Non-pigmented ciliary epithelial cell (primary cell): ENCODE results near the gene TUBGCP2.
"Not testable (repeated sequence)": the region's sequence is repeated elsewhere in the genome, so short reads cannot be mapped to it uniquely, and the experiment has no call there.

Source experiments
- DNase-seq: peaks from one replicate; pipeline ENCODE4 v3.0.0-alpha.2; 2010; ENCODE audit warnings: low read depth

The TUBGCP2 gene

DNA sequence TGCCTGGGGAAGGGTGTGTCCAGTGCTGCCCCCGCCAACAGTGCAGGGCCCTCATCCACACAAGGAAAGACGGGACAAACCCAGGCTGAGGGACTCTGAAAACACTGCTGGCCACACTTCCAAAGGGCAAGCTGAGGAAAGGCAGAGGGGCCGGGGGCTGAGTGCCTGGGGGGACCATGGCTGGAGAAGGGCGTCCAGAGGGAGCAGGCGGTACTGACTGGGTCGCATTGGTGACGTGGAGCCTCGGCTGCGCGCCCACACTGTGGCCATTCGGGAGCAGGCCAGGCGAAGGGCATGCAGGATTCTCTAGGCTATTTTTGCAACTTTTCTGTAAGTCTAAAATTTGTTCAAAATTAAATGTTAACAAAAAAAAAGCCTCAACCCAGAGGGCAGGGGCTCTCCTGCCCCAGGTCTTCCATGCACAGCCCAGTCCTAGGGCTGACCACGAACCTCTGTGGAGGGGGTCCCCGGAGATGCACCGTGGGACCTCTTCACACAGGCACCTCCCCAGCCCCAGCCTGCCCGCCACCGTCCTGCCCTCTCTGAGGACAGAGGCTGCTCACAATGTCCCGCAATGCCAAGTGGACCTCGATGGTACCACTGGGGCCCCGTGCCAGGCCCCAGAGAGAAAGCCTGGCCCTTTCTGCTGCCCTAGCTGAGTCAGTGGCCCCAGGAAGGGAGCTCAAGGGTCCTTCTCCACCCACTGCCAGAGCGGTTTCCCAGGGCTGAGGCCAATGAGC is 42.4 kb downstream of the TUBGCP2 start:
- DNase-seq, result no peak

DNA sequence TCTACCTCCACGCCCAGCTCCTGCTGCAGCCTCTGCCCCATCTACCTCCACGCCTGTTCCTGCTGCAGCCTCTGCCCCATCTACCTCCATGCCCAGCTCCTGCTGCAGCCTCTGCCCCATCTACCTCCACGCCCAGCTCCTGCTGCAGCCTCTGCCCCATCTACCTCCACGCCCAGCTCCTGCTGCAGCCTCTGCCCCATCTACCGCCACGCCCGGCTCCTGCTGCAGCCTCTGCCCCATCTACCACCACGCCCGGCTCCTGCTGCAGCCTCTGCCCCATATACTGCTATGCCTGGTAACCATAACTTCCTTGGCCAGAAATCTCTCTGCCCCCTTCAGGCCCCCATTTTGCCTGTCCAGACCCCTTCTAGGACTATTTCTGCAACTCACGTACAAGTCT is 43.6 kb downstream of the TUBGCP2 start:
- DNase-seq, result not testable (repeated sequence)

DNA sequence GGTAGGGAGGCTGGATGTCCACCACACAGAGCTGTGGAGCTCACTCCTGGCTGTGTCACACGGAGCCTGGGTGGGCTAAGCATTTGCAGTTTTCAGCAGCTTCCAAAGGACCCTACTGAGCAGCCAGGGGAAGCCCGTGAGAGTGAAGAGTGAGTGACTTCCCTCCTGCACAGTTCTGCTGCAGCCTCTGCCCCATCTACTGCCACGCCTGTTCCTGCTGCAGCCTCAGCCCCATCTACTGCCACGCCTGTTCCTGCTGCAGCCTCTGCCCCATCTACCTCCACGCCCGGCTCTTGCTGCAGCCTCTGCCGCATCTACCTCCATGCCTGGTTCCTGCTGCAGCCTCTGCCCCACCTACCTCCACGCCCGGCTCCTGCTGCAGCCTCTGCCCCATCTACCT is 44.2 kb downstream of the TUBGCP2 start:
- DNase-seq, result no peak

DNA sequence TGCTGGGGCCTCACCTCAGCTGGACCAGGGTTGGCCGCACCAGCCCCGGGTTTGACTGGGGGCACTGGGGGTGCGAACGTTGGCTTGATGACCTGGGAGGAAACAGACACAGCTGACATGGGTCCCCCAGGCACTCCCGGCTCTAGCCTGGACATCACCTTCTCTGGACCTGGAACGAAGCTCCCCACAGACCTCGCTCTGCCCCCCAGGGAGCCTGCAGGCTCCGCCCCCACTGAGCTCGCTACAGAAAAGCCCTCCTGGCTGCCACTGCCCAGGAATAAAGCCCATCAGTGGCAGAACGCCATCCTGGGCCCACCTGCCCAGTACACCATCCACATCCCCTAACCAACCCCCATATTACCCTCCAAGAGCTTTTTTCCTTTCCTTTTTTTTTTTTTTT is 45.0 kb downstream of the TUBGCP2 start:
- no peak for DNase-seq

DNA sequence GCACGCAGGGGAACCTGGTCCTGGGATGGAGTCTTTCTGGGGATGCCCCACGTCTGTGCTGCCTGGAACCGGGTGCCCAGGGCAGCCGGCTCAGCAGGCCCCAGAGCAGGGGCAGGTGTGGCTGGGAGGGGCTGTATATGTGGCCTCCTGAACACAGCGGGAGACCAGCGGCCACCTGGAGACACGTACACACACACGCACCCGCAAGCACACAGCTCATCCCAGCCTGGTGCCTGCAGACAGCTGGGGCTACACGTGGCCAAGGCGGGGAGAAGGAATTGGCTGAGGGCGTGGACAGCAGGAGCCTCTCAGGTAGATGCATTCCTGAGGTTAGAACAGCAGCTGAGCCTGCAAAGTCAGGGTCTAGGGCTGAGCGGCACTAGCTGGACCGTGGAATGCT is 46.0 kb downstream of the TUBGCP2 start:
- no peak for DNase-seq

DNA sequence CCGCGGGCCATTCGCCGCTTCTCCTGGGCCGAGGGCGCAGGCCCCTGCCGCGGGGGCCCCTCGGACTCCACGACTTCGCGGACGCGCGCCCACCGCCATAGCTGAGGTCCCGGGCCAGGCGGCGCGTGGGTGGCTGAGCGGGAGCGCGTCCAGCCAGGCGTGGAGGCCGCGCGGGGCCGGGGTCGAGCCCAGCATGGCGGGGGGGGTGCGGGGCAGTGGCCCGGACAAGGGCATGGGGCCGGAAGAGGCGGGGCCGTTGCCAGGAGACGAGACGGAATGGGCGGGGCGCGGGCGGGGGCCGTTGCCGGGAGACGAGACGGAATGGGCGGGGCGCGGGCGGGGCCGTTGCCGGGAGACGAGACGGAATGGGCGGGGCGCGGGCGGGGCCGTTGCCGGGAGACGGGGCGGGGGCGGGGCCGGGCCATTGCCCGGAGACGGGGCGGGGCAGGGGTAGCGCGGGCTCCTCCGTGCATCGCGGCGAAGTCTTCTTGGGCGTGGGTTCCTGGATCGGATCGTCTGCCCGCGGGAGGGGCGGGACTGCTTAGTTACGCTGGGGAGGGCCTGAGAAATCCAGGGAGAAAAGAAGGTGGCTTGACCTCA is 46.8 kb downstream of the TUBGCP2 start:
- DNase-seq, result no peak

DNA sequence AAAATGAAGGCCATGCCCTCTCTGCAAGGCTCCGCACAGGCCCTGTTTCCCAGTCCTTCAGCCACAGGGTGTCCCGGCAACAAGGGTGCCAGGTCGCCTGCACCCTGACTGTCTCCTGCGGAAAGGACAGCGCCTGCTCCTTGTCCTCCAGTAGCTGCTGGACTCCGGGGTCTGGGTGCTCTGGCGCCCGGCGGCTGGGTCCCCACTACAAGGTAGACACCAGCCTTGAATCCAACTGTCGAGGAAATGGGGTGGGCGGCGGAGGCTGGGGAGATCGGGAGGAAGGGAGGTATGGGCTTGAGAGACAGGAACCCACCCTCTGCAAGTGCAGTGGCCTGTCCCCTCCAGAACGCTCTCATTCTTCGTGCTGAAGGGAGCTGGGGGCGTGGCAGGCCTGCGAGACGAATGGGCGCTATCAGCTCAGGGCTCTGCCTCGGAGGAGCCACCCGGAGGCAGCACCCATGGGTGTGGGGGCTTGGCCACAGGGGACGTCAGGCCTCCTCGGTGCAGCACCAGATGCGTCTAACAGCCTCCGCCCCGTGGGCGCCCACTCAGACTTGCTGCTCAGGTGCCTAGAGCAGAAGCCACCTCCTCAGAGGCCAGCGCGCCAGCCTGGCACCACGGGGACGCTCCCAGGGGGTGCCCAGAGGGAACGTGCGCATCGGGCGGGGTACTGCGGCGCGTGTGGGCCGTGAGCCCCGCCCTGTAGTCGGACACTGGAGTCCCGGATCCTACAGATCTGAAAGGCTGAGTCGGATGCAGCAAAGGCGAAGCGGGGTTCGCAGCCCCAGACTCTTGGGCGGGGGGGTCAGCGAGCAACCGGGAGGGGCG is 47.6 kb downstream of the TUBGCP2 start:
- no peak for DNase-seq

DNA sequence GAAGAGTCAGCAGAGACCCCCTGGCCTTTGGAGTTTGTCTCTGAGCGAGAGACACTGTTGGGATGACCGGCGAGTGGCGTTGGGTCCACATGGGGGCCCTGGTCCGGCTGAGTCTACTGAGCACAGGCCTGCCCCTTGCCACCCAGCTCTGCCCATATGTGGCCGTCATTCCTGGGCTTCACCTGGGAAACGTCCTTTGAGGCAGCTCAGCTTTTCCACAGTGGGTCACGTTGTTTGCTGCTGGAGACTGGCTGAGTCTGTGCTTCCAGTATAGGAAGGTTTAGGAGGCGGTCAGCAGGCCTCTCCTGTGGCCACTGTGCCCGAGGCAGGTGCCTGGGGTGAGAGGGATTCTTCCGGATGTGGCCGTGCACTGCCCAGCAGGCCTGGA is 49.1 kb downstream of the TUBGCP2 start:
- no peak for DNase-seq

DNA sequence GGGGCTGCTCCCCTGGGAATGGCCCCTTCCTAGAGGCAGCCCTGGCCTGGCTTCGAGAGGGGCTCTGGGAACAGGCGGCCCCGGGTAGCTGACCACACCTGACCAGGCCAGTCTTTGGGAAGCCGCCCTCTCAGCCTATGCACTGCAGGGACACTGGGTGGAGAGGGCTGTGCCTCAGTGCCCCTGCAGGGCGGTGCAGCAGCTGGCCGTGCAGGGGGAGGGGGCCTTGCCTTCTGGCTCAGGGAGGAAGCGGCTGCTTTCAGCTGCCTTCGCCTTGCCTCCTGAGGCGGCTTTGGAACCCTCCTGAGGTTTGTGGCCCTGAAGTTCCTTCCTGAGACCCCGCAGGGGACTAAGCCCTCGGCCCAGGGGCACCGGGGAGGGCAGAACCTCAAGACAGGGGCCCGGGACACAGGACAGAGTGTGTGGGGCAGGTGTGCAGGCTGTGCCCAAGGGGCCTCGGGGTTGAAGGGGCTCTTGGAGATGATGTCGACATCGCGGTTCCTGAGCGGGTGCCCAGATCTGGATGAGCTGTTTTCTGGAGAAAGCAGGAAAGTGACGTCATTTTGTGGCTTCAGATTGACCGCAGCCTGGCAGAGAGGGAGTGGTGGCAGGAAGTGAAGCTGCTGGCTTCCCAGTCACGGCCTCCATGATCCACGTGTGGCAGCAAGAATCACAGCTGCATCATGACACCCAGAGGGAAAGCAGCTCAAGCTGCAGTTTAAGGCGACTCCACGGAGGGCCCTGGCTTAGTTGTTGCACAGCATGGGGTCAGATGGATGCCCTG is 49.7 kb downstream of the TUBGCP2 start:
- peak; percentile 96 for DNase-seq

DNA sequence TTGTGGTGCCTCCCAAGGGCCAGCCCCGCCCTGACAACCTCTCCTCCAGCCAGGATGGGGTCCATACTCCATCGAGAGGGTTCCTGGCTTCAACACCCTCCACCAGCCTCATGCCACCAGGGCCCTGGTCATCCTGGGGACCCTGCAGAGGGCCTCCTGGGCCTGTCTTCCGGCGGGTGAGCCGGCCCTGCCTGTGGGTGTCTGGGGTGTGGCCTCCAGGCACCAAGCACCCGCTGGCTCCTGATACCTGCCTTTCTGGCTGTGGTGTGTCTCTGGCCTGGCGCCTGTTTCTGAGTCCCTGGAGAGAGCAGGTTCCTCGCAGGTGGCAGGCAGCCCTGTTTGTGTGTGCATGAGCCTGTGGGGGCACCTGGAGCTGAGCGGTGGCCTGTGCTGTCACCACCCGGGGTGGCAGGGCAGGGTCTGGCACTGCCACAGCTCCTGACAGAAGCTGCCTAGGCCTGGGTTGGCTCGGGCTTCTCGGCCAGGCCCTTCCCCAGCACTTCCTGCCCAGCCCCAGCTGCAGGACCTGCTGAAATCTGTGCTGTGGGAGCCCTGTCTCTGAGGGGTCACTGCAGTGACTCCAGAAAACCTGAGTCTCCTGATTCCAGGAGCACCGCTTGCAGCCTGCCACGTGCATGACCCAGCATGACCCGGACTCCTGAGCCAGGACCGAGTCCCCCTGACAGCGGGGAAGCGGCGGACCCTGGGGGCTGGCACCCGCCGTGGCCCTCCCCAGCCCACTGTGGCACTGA is 50.4 kb downstream of the TUBGCP2 start:
- no peak for DNase-seq

DNA sequence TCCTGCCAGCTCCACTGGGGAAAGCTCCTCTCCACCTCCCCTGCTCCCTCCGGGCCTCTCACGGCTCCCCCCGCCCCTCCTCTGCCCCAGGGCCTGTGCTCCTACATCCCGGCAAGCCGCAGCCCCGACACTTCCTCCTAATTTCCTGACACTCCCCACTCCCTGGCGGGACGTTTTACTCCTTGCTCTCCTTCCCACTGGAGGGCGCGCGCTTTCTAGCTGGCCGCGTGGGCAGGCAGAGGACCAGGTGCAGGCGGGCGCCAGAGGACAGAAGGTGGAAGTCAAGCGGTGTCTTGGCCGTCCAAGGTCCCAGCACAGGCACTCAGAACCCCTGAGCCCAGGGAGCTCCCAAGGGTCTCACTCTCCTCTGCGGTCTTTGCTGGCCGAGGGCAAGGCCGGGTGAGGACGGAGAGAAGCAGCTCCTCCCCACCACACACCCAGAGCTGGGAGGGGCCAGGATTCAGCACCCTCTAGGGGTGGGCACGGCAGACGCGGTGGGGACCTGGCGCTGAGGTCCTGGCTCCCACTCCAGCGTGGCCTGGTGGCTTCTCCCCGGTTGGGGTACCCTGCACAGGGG is 51.1 kb downstream of the TUBGCP2 start:
- no peak for DNase-seq

DNA sequence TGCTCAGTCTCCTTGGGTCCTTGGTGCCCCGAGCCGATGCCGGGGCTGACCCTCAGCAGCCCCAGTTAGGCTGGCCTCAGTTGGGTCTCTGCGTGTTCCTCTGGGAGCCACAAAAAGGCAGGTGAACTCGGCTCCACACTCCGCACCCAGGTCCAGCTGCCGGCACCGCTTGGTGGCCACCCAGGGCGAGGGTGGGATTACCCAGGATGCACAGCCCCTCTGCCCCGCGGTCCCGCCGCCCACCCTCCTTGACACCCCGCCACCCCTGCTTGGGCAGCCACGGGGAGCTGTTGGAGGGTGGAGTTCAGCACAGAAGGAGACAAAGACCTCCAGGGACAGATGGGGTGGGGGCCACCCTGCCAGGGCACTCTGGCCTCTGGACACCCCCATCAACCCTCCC is 53.3 kb downstream of the TUBGCP2 start:
- DNase-seq, result no peak

DNA sequence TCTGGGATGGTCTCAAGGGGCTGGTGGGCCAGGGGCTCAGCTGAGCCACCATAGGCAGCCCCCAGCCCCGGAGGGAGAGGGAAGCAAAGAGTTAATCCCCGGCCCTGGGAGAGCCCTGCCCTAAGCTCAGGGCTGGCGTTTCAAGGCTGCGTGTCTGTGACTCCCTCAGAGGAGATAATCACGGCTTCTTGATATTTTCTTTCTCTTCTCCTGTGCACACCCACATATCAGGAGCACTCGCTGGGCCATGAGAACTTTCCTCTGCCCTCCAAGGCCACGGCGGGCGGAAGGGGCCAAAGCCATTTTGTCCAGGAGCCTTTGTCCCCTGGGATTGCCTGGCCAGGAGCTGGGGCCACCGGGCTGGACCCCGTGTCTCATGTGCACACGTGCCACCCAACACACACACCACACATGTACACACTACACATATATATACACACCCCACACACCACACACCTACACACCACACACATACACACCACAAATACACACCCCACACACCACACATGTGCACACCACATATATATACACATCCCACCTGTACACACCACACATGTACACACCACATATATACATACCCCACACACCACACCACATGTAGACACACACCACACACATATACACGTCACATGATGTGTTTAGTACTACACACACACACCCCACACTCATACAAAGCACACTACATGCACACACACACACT is 54.1 kb downstream of the TUBGCP2 start:
- no peak for DNase-seq

DNA sequence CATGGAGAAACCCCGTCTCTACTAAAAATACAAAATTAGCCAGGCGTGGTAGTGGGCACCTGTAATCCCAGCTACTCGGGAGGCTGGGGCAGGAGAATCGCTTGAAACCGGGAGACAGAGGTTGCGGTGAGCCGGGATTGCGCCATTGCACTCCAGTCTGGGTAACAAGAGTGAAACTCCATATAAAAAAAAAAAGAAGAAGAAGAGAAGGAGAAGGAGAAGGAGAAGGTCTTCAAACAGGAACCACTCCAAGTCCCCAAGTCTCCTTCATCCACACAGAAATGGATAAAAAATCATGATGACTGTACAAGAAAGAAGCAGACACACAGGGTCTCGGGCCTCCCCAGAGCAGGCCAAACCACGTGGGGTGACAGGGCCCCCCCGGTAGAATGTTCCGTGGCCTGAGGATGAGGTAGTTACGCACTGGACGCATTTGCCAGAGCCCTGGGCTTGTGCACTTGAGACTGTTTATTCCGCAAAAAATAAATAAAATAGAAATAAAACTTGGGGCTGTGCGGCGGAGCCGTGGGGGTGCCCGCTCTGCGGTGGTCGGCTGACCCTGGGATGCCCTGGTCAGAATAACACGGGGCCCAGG is 55.2 kb downstream of the TUBGCP2 start:
- no peak for DNase-seq

DNA sequence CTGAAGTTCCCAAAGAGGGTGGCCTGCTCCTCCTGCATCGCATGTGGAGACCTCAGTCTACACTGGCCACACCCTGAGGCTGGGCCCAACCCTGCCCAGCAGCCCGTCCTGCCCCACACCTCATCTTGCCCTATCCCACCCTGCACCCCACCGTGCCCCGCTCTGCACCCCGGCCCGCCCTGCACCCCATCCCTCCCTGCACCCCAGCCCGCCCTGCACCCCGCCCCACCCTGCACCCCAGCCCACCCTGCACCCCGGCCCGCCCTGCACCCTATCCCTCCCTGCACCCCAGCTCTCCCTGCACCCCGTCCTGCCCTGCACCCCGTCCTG is 56.5 kb downstream of the TUBGCP2 start:
- no peak for DNase-seq

DNA sequence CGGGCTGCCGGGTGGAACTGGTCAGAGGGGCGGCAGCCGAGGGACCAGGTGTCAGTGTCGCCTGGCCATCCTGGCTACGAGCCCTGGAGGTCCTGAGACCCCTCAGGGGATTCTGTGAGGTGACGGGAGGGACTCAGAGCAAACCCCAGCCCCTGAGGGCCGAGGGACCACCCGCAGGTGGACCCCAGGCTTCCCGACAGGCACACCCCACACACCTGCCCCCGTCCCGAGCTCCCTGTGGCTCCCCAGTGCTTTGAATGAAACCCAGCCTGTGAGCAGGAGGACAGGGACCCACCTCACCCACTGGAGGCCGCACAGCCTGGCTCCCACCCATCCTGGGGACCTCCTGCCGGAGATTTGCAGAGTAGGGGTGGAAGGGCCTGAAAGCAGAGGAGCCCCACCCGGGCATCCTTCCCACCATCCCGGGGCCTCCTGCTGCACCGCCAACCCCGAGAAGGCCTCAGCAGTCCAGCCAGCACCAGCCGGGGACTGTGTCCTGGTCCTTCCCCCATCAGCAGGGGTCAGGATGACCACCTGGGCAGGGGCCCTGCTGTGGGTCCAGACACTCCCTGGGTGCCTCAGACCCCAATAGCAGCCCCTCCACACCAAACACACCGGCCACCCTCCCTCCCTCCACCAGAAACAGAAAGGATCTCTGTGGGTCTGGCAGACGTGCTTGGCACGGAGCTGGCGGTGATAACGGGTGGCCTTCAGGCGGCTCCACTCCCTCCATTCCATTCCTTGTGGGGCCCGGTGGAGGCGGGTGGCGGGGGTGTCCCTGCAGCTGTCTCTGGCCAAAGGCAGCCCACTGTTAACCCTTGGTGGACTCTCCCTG is 57.1 kb downstream of the TUBGCP2 start:
- no peak for DNase-seq

DNA sequence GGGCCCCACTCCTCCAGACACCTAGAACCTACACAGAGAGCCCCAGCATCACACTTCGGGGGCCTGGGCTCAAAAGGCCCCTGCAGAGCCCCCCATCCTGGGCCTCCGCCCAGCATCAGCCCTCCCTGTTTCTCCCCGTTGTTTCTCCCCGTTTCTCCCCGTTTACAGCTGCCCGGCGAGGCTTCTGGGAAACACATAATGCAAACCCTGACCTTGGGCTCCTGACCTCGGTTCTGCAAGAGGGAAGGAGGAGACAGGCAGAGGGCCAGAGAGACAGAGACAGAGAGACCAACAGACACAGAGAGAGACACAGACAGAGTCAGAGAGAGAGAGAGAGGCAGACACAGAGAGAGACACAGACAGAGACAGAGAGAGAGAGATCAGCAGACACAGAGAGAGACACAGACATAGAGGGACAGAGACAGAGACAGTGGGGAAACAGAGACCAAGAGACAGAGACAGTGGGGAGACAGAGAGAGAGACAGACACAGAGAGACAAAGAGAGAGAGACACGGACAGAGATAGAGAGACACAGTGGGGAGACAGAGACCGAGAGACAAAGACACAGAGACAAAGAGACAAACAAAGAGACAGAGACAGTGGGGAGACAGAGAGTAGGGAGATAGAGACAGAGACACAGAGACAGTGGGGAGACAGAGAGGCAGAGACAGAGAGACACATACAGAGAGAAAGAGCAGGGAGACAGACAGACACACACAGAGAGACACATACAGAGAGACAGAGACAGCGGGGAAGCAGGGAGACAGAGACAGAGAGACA is 58.5 kb downstream of the TUBGCP2 start:
- DNase-seq, result no peak

DNA sequence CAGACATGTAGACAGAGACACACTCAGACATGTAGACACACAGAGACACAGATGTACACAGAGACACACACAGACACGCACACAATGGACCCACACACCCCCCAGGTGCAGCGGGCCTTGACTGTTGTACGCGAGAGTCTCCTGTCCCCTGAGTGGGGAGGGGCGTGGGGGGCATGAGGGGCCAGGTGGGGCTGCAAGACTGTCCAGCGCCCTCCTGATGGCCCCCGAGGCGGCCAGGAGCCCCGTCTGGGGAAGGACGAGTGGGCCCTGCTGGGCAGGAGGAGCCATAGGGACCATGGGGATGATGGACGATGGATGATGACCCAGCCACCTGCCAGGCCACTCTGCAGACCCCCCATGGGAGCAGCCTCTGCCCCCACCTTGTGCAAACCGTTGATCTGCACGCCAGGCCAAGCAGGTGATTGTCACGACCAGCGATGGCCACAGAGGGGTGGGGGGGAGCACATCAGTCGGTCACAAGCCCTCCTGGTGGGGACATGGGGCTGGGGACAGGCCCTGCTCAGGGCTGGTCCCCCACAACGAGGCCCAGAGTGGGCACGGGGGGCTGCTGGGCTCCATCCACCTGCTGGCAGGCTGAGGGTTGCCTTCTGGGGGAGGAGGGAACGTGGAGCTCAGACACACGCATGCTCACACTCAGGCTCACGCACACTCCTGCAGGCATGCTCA is 59.4 kb downstream of the TUBGCP2 start:
- DNase-seq, result no peak
